NCI-H748 (cell line): ENCODE measurements around the gene LAMC3.
"Not testable (repeated sequence)": the region's sequence is repeated elsewhere in the genome, so short reads cannot be mapped to it uniquely, and the experiment has no call there.

Source experiments
- DNase-seq: peaks from one replicate; lab custom pipeline; 2025; ENCODE audit not compliant: unreplicated experiment; lab: John Stamatoyannopoulos, UW

The LAMC3 gene

GRCh38 chr9:131028221-131028884 lies 19.4 kb downstream of the LAMC3 start:
- no peak for DNase-seq

GRCh38 chr9:131028931-131029573 lies 20.1 kb downstream of the LAMC3 start:
- DNase-seq, result no peak

GRCh38 chr9:131029574-131029952 lies 20.6 kb downstream of the LAMC3 start:
- DNase-seq, result no peak

GRCh38 chr9:131030239-131031004 lies 21.4 kb downstream of the LAMC3 start:
- DNase-seq, result no peak

GRCh38 chr9:131031005-131031641 lies 22.1 kb downstream of the LAMC3 start:
- no peak for DNase-seq

GRCh38 chr9:131031642-131032005 lies 22.6 kb downstream of the LAMC3 start:
- no peak for DNase-seq

GRCh38 chr9:131032384-131032783 lies 23.4 kb downstream of the LAMC3 start:
- DNase-seq, result no peak

DNA sequence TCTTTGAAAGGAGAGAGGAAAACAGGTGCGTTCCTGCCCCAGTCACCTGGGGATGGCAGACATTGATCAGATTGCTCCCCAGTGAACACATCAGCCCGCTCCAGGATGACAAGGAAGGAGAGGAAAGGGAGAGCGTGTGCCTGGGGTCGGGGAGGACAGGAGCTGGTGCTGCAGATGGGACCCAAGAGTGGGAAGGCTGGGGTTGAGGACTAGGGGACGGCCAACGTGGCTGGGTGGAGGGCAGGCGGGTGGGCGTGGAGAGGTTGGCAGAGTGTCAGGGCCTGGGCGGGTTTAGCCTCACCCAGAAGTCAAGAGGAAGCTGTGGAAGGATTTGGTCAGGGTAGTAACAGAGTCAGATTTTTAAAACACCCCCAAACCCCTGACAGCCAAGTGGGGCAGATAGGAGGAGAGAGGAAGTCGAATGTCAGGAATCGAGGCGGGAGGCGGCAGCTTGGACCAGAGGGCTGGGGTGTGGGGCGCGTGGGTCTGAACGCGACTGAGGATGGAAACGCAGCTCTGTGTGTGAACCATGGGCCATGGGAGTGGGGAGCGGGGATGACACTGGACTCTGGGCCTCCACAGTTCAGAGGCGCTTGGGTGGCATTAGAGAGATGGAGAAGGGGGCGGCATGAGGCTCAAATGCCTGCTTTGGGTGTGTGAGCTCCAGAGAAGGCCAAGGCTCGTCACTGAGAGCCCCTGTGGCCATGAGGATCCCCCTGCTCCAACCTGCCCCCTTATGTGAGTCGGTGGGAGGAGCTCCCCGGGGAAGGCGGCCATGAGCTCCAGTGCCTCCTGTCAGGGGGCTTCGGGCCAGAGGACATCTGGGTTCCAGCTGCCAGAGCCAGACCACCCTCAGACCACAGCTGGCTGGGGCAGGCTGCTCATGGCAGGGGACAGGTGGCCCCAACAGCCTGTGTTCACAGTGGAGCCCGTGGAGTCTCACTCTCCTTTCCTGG lies 24.6 kb downstream of the LAMC3 start:
- no peak for DNase-seq

DNA sequence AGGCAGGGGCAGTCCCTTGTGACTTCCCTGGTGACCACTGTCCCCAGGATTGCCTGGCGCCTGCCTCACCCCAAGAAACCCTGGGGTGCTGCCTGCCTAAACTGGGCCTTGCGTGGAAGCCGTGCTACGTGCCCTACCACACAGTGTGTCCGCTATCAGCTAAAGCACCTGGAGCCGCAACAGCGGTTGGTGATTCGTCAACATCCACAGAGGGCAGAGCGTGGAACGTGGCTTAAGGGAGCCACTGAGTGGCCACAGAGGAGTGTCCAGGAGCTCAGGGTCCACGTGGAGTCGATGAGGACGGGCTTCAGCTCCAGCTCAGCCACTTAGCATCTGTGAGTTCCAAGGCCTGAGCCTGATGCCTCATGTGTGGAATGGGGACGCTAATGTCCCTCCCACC lies 25.3 kb downstream of the LAMC3 start:
- DNase-seq, result no peak

- not testable (repeated sequence) for DNase-seq
These were observed 25.8 kb downstream of the LAMC3 start for GRCh38 chr9:131034749-131035148.

- DNase-seq, result no peak
These were observed 26.6 kb downstream of the LAMC3 start for GRCh38 chr9:131035548-131035947.

GRCh38 chr9:131036071-131036470 lies 27.1 kb downstream of the LAMC3 start:
- no peak for DNase-seq

DNA sequence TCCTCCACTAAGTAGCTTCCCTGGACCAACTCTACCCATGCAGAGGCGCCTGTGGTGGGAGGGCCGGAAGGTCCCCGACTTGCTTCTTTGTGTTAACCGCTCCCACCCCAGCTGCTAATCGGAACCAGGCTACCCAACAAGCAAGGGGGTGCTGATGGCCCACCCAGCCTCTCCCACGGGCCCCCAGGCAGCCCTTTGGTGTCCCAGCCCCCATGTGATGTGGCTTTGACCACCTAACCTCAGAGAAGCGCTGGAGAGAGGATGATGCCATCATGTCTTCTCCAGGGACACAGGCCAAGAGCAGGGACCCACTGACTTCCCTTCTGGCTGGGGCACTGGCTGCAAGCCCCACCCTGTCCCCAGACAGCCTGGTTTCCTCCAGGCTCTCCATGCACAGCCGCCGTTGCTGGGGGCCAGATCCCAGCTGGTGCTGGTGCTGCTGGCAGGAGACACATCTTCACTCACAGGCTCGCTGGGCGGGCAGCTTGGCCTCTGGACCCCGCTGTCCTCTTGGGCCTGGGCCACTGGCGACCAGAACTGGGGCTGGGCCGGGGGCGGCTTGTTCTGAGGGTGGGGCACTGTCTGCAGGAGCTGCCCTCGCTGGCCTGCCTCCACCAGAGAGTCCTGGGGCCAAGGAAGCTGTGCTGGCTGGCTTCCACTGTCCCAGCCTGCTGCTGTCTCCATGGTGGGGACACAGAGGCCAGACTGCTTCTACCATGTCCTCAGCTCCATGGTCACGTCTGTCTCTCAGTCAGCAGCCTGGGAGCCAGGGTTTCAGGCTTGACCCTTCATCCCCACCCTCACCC lies 27.8 kb downstream of the LAMC3 start:
- no peak for DNase-seq

DNA sequence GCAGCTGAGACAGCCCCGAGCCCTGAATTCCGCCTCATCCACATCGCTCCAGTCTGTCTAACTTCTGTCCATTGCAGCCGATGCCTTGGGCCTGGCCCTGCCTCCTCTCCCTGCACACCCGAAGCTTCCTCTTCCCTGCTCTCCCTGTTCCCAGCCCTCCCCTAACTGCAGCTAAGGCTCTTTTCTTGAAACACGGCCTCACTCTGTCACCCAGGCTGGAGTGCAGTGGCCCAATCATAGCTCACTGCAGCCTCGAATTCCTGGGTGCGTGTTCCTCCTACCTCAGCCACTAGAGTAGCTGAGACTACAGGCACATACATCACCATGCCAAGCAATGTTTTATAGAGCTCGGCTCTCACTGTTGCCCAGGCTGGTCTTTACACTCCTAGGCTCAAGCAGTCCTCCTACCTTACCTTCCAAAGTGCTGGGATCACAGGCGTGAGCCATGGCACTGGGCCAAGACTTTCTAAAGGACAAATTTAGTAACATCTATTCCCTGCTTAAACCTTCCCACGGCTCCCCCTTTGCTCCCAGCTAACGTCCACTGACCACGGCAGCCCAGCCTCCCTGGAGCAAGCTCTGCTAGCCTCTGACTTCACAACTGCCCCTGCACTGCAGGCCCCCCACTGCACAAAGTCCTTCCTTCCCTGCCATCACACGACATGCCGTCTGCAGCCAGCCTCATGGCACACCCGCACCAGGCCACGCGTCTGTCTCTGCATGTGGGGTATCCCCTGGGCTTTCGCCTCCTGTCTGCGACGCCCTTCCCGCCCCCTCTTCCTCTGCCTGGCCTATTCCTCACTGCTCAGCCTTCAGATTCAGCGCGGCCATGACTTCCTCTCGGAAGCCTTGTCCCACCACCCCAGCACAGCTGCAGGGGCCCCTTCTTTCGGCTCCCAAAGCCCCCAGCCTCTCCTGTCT lies 28.6 kb downstream of the LAMC3 start:
- no peak for DNase-seq

DNA sequence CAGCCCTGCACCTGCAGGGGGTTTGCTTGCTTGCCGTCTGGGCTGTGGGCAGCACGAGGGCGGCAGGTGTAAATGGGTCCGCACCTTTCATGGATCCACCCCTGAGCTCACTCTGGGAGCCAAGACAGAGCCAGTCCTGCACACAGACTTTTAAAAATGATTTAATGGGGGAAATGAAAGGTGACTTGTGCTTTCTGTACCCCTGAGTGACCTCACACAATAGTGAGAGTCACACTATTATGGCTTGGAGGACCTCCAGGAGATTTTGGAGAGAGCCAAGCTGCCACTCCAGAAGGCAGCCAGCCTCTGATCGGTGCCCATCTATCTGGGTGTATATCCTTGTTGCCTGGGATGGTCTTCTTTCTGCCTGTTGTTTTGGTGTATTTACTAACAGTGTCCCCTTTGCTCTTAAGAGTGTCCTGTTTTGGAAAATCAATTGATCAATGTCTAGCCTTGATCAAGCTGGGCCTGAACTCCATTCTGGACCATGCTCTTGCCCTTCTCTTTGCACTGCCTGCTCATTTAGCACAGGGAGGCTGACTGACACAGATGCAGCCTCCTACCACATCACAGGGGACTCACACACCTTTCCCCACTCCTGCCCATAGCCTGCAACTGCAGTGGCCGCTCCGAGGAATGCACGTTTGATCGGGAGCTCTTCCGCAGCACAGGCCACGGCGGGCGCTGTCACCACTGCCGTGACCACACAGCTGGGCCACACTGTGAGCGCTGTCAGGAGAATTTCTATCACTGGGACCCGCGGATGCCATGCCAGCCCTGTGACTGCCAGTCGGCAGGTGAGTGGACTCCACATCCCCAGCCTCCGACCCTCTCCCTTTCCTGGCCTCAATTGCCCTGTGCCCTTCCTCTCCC lies 29.5 kb downstream of the LAMC3 start:
- no peak for DNase-seq

- DNase-seq, result no peak
These were observed 30.4 kb downstream of the LAMC3 start for GRCh38 chr9:131039129-131039954.

GRCh38 chr9:131042666-131043065 lies 33.7 kb downstream of the LAMC3 start:
- no peak for DNase-seq
